ENCODE results near the gene FGD4. TPM values are rescaled to one million over a fixed set of nuclear protein-coding genes. Genes with fewer than 3 reads are reported as not detected.
A peak's percentile ranks its signal among the peaks of the same experiment; 100 is the strongest.

The FGD4 gene
- total RNA-seq, 1 experiment from 2014 or later = 54.3 TPM

DNA sequence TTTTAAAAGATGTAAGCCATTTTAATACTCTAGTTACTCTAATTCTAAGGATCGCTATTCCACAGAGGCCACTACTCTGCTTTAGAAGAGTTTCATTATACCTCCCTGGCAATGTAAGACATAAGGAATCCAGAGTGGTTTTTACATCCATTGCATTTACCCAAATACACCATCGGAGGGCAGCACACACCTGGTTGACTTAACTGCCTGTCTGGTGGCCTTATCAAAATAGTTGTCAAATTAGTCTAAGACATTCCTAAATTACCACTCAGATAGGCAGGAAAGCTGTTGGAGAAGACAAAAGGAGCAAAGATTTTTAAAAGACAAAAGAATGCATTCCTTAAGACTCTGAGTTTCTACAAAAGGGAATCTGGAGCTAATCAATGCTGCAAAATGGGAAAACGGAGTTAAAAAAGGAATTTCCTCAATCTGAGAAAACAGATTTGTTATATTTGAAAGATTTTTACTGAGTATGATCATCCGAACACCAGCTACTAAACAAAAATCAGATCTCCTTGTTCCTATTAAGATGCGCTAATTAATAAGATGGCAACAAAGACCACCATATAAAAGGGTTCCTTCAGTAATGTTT, 33.8 kb upstream of the FGD4 start:
- Histone ChIP-seq H2BK5ac (ENCODE audit: insufficient read length, low read length) (no peak overlapping the region), H4K8ac (replicated peaks; ENCODE audit: insufficient read length, low read depth, low read length) (no peak overlapping the region), H3K27ac (ENCODE audit: insufficient read length, low read depth, low read length) (no peak overlapping the region), H3K23ac (ENCODE audit: insufficient read length, low read depth, low read length) (no peak overlapping the region), H3K4ac (ENCODE audit: low read depth, low read length) (no peak overlapping the region), H3K9me3 (ENCODE audit: control insufficient read depth, low read depth, low read length) (no peaks in the 10 kb centered on the region), H3K23me2 (ENCODE audit: insufficient read length, low read depth, low read length, poor library complexity, severe bottlenecking) (no peaks in the 10 kb centered on the region), H2BK15ac (ENCODE audit: low read depth, low read length) (no peak overlapping the region), H2AFZ (ENCODE audit: low read length) (no peak overlapping the region), H3T11ph (ENCODE audit: low read length) (no peak overlapping the region), H3K14ac (ENCODE audit: insufficient read depth, low read length) (no peak overlapping the region), H3K79me1 (ENCODE audit: insufficient read depth, low read depth, low read length, poor library complexity, severe bottlenecking) (no peaks in the 10 kb centered on the region), H2BK12ac (ENCODE audit: insufficient read length, low read depth, low read length) (no peak overlapping the region), H2BK20ac (ENCODE audit: low read depth, low read length, poor library complexity, severe bottlenecking) (no peak overlapping the region), H2AK5ac (ENCODE audit: insufficient read length, low read length) (no peak overlapping the region), H3K79me2 (ENCODE audit: insufficient read depth, low read length) (no peaks in the 10 kb centered on the region), H4K20me1 (ENCODE audit: control insufficient read depth, insufficient read depth, insufficient read length) (no peaks in the 10 kb centered on the region), H3K18ac (ENCODE audit: insufficient read length, low read depth, low read length) (no peak overlapping the region), H3K9ac (ENCODE audit: extremely low read depth, insufficient read length, low read length) (no peak overlapping the region), H3K56ac (ENCODE audit: insufficient read length, low read depth, low read length) (no peak overlapping the region), H2BK120ac (ENCODE audit: low read depth, low read length, poor library complexity, severe bottlenecking) (no peak overlapping the region), H4K91ac (ENCODE audit: insufficient read length, low read depth, low read length) (no peak overlapping the region), H3K4me2 (ENCODE audit: insufficient read depth, insufficient read length, low read length) (no peak overlapping the region), H3K27me3 (ENCODE audit: insufficient read depth, low read length) (no peaks in the 10 kb centered on the region), H3K4me1 (ENCODE audit: insufficient read depth, low read length) (no peaks in the 10 kb centered on the region), H4K5ac (ENCODE audit: insufficient read length, low read depth, low read length) (no peak overlapping the region)
- TF ChIP-seq, protein P1, sequence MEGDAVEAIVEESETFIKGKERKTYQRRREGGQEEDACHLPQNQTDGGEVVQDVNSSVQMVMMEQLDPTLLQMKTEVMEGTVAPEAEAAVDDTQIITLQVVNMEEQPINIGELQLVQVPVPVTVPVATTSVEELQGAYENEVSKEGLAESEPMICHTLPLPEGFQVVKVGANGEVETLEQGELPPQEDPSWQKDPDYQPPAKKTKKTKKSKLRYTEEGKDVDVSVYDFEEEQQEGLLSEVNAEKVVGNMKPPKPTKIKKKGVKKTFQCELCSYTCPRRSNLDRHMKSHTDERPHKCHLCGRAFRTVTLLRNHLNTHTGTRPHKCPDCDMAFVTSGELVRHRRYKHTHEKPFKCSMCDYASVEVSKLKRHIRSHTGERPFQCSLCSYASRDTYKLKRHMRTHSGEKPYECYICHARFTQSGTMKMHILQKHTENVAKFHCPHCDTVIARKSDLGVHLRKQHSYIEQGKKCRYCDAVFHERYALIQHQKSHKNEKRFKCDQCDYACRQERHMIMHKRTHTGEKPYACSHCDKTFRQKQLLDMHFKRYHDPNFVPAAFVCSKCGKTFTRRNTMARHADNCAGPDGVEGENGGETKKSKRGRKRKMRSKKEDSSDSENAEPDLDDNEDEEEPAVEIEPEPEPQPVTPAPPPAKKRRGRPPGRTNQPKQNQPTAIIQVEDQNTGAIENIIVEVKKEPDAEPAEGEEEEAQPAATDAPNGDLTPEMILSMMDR (conservative IDR thresholded peaks at IDR 0.05) = peak; percentile 94
- Mint-ChIP-seq H3K27me3 (ENCODE audit: low read depth) (no peaks in the 10 kb centered on the region), H3K4me1 (peaks cover 31 to 33% of the 10 kb centered on the region in 2 experiments), H3K36me3 (ENCODE audit: insufficient read depth in 1 of 3, low read depth in 3 of 3) (peaks cover 0 to 20% (median 13%) of the 10 kb centered on the region in 3 experiments; a peak in 5 of 7 replicates), H3K9me3 (no peaks in the 10 kb centered on the region), H3K27ac (peak overlapping the region in 1 of 3 experiments; percentile 32; a peak in 3 of 7 replicates), H3K4me3 (no peak overlapping the region)
- WGBS (ENCODE audit: extremely low coverage, insufficient read length, low lambda C conversion rate) = no CpG with 5 or more reads among the region's 5 CpGs
- peak; percentile 70 for DNase-seq
